ENCODE results near the gene RRM2. TPM values are rescaled to one million over a fixed set of nuclear protein-coding genes. Genes with fewer than 3 reads are reported as not detected.

RRM2 gene
- total RNA-seq (2014; rRNA removed; shearing (Covaris generic)): 223 and 264 TPM in 2 replicates

- DNase-seq (ENCODE audit: low spot score): peak; percentile 96
These were observed at the start of gene RRM2 for GRCh38 chr2:10122500-10123280. Gene RRM2 (plus strand): TSS chr2:10122739. CDS start chr2:10122799, 60 bp downstream.

DNA sequence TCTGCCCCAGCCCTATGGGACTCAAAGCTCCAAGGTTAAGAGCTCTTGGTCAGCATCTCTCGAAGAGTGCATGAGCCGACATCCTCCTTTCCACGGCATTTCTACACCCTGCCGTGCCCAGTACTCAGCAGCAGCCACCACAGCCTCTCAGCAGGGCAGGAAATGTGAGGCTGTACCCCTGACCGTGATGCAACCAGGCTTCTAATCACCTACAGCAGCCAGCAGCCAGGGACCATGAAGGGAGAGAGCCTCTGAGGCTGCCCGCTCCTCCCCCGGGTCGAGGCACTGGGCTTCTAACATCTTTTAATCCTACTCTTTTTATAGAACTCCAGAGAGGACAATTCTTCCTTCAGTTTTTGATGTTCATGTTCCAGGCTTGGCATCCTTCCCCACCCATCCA lies 48.8 kb upstream of the RRM2 start:
- DNase-seq (ENCODE audit: low spot score): no peak

GRCh38 chr2:10075101-10075500 lies 47.4 kb upstream of the RRM2 start:
- DNase-seq (ENCODE audit: low spot score): no peak

- DNase-seq (ENCODE audit: low spot score): no peak
These were observed 46.8 kb upstream of the RRM2 start for GRCh38 chr2:10075571-10076209.

DNA sequence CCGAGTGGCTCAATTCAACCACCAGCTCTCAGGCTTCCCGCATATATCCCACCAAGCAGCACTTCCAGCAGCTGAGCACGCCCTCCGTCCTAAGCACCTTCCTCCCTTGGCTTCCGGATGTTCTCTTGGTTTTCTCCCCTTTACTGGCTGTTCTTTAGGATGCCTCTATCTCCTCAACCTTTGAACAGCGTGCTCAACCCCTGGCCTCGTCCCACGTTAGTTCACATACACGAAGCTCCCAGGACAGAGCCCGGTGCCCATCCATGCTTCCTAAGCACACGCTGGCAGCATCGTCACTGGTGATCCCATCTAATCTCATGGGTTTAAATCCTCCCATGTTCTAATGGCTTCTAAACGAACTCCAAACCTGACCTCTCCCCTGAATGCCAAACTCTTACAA lies 46.0 kb upstream of the RRM2 start:
- DNase-seq (ENCODE audit: low spot score): no peak

DNA sequence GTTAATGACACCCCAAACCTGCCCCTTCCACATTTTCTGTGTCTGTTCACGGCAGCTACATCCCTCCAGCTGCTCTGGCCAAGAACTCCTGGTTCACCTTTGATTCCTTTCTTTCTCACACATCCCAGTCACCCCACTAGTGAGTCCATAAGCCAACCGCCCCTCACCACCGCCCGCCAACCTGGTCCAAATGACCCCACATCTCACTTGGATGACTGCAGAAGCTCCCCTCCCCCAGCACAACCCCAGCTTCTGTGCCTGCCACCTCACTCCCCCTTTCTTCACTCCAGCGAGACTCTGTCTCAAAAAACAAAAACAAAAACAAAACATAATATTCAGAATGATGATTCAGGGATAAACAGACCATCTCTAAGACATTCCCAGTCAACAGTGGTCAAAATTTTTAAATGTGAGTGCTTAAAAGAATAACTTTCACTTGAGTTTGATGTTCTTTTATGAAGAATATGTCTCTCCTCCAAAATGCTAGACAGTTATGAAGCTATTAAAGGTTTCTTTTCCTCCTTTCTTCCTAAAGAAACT lies 45.5 kb upstream of the RRM2 start:
- no peak for DNase-seq (ENCODE audit: low spot score)

- no peak for DNase-seq (ENCODE audit: low spot score)
These were observed 44.5 kb upstream of the RRM2 start for GRCh38 chr2:10078001-10078400.

GRCh38 chr2:10078704-10079265 lies 43.8 kb upstream of the RRM2 start:
- no peak for DNase-seq (ENCODE audit: low spot score)

DNA sequence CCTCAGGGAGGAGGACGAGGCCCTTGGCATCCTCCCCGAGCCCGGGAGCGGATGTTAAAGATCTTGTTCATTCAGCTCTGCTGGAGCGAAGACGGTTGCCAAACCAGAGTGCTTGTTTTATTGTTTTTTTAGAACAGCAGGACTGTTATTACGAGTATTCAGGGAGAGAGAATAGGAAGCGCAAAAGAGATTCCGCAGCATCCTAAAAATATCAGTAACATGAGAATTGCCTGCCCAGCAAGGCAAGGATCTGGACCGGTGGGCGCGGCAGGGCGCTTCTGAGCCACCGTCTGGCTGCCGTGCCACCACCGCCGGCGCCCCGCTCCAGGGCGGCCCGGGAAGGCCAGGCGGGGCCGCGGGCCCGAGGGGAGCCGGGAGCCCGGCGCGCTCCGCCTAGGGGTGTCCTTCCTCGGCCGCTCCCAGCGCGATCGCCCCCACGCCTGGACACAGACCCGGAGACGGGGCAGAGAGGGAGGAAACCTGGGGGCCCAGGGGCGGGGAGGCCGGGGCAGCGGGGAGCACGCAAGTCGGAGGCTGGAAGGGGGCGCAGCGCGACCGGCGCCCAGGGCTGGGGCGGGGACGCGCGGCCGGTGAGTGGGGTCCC lies 43.2 kb upstream of the RRM2 start:
- no peak for DNase-seq (ENCODE audit: low spot score)

DNA sequence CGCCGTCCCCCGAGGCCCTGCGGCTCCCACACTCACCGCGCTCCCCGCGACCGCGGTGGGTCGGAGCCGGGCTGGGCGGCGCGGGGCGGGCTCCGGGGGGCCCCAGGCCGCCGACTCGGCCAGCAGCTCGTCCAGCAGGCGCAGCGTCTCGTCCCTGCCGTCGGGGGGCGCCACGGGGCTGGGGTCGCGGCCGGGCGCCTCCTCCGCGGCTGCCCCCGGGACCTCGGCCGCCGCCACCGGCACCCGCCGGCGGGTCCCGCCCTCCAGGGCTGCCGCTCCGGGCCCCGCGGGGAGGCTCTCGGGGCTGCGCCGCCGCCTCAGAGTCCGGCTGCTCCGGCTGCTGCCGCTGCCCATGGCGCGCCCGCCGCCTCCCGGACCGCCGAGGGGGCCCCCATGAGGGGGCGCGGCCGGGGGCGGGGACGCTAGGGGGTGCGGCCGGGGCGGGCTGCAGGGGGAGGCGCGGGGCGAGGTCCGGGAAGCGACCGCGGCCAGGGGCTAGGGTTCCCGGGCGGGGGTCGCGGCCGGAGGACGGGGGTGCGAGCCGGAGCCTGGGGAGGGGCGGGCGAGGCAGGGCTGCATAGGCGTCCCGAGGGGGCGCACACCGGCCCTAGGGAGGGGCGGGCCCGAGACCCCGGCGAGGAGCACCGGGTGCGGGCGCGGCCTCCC lies 42.5 kb upstream of the RRM2 start, which contains the start of gene CYS1:
Gene CYS1, minus strand, starts transcription at position 542 of the 666 bp plus-strand sequence. Its CDS starts 188 bp downstream, at position 354.
- no peak for DNase-seq (ENCODE audit: low spot score)

DNA sequence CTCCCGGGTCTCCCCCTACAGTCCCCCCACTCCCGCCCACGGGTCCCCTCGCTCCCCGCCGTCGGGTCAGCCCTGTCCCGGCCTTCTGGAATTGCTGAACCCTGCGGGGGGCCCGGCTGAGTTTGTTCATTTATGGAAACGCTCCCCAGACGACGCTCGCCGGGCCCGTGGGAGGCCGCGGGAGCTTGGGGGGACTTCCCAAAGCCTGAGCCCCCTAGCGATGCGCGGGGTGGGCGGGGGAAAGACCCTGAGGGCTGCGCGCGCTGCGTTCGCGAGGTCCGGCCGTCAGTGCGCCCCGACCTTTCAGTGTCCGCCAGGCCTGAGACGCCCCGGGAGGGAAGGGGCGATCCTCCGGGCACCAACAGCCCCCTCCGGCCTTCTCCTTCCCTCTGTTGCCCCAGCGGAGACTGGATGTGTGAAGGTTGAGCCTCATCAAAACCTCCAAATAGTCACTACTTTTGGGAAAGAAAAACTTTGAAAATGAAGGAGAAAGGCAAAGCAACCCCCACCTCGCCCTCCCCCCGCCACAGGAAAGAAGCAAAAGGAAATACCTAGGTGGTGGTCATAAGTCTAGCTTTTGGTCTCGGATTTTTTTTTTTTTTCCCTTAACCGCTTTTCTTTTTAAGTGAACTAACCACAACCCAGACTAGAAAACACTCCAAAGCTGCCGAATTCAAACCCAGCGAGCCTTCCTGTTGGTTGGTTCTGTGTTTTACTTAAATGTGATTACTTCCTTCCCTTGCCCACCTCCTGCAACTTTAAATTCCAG lies 41.8 kb upstream of the RRM2 start:
- DNase-seq (ENCODE audit: low spot score): no peak

- no peak for DNase-seq (ENCODE audit: low spot score)
These were observed 39.5 kb upstream of the RRM2 start for GRCh38 chr2:10083046-10083445.

DNA sequence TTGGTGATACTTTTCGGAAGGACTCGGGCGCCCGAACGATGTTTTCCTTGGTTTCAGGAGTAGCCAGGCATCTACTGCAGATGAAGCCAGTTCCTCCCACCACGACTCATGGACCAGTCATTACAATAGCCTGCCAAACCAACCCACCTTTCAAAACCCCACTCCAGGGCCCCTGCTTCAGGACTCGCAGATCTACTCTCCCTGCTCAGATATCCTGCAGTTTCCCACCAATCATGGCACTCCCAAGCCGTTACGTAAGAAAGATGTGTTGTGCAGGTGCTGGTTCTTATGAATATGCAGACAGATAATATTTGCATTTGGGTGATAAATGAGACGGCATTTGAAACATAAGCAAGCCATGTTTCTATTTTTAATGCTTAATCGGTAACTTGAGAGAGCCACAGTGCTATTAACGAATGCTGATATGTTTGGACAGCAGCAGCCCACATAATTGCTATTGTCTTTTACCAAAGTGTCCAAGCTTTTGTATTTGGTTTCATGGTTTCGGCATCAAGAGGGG lies 38.8 kb upstream of the RRM2 start:
- DNase-seq (ENCODE audit: low spot score): no peak

DNA sequence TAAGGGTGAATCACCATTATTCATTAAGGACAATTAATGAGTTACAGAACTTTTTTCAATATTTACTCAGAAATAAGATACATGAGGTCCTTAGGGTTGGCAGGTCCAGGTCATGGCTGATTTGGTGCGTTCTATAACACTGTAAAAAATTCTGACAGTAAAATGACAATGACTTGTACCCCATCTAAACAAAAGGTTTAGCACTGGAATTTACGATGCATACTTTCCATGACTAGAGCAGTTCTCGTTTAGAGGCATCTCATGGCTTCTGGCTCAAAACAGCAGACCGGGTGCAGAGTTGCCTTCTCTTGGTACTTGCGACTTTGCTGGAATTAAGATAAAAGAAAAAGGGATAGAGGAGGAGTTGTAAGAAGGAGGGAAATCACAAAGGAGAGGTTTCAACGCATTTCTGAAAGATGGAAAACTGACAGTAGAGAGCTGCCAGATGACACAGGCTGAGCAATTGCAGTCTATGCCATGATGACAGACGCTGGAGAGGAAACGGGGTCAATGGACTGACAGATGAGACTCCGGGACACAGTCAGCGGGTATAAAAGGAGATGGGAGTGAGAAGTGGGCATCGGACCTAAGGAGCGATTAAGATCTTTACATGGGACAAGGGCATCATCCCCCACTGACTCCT lies 38.2 kb upstream of the RRM2 start:
- DNase-seq (ENCODE audit: low spot score): no peak

GRCh38 chr2:10085043-10085667 lies 37.4 kb upstream of the RRM2 start:
- no peak for DNase-seq (ENCODE audit: low spot score)

- DNase-seq (ENCODE audit: low spot score): no peak
These were observed 36.9 kb upstream of the RRM2 start for GRCh38 chr2:10085668-10086059.

- peak; percentile 20 for DNase-seq (ENCODE audit: low spot score)
These were observed 35.6 kb upstream of the RRM2 start for GRCh38 chr2:10086950-10087349.

DNA sequence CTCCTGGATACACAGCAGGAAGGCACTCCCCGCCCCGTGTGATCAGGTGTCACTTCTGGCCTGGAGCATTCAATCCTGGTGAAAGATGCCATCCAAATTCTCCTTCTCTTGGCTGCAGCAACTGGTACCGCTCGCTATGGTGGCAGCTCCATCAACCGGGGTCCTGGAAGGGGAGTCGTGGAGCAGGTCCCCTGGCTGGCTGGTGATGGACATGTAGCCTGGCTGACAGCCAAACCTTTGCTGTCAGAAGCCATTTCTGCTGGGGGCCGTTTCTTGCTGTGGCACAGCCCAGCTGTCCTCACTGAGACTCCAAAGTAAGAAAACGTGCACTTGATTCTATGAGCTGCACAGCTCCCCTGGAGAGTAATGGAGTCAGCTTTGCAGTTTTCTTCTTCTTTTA lies 35.2 kb upstream of the RRM2 start:
- no peak for DNase-seq (ENCODE audit: low spot score)

DNA sequence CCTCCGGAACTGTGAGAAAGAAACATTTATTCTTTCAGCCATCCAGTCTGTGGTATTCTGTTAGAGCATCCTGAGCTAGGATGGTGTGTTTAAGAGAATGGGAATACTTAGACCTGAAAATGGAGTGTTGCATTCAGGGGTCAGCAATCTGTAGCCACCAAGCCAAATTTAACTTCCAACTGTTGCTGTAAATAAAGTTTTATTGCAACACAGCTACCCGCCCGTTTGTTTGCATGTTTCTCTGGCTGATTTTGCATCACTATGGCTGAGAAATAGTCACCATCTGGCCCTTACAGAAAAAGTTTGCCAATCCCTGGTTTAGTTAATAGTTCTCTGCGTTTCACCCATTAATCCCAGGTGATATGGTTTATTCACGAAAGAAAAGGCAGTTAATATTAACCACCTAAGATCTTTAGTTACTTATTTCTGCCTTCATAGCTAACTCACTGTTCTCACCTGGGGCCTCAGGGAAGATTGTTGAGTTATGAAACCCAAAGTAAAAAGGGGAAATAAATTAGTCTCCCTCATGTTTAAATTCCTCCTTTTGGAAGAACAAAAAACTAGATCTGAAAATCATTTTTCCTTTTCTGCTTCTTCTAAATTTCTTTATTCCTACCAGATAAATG lies 32.9 kb upstream of the RRM2 start:
- DNase-seq (ENCODE audit: low spot score): no peak

All from HT-29 (cell line).